GM19468 (cell line): ENCODE measurements around the gene PDE4B.
"Not testable (repeated sequence)": the region's sequence is repeated elsewhere in the genome, so short reads cannot be mapped to it uniquely, and the experiment has no call there.

Experiments
- ATAC-seq: cut with Tn5 transposase; IDR thresholded peaks from one replicate; pipeline ENCODE4 v1.9.1; 2021; ENCODE audit warnings: mild to moderate bottlenecking, moderate library complexity, moderate number of reproducible peaks; ENCODE audit not compliant: unreplicated experiment; ENCODE audit errors: extremely low read depth

The PDE4B gene

DNA sequence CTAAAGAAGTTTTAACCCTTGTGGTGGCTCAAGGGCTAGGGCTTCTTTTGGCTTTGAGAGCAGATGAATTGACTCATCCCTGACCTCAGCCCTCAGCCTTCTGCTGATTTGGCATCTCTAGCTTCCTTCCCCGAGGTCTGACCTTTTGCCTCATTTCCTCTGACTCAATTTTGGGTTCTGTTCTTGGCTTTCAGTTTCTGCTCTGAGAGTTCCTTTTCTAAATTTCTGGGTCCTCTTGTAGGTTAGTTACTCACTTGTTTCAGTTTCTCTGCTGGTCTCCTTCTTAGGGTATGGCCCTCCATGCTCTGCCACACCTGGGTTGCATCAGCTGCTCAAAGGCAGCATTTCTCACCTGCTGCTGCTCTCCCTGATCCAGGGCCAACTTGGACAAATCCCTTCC lies 19.4 kb downstream of the PDE4B start:
- peak; percentile 99 for ATAC-seq

DNA sequence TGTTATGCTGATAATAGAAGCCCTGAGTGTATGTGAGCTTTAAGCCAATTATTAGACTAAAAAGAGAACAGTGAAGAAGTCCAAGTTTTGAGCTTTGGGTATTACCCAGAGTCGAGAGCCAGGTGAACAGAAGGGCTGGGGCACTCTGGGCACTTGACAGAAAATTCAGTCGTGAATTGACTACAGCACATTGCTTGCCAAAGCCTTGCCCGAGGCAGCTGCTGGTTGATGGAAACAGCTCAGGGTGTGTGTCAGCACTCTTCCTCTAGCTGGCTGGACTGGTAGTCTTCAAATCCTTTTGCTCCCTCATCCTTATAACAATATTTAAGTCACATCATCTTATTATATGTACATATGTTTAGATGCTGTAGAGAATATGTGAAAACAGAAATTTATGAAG lies 21.3 kb downstream of the PDE4B start:
- ATAC-seq, result no peak

DNA sequence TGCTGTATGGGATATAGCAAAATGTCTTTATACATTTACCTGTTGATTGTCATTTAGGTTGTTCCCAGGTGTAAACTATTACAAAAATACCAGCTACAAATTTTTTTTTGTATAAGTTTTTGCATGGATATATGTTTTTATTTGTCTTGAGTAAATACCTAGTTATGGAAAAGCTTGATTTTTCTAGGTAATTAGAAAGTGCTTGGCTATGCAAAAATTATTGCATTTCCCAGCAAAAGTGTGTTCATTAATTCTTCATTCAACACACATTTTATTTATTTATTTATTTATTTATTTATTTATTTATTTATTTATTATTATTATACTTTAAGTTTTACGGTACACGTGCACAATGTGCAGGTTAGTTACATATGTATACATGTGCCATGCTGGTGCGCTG lies 22.1 kb downstream of the PDE4B start:
- no peak for ATAC-seq

DNA sequence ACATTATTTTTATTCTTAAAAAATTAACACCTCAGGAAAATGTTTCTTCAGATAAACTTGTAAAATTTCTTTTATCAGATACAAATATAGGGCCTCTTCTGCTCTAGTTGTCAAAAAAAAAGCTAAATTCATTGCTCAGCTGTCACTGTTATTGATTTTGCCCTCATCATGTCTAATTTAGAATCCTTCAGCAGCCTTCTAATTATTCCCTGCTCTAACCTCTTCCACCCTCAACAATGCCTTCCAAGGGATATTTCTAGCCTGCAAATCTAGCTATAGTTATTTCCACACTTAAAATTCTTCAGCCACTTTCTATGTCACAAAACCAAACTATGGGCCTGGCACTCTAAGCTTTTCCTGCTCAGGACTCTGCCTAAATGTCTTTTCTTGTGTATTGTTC lies 25.2 kb downstream of the PDE4B start:
- no peak for ATAC-seq

DNA sequence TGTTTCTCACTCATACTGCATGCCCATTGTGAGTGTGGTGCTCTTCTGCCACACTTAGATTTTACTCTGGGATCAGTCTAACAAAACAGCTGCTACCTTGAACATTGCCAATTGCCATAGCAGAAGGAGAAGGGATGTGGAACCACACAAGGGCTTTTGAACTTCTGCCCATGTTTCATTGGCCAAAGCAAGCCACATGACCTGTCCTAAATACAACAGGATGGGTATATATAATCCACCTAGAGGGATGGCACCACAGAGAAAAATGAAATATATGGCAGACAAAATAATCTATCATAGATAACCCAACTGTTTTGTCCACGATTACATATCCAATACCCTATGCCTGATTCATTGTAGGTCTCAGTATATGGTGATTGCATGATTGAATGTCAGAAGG lies 26.3 kb downstream of the PDE4B start:
- ATAC-seq, result no peak

DNA sequence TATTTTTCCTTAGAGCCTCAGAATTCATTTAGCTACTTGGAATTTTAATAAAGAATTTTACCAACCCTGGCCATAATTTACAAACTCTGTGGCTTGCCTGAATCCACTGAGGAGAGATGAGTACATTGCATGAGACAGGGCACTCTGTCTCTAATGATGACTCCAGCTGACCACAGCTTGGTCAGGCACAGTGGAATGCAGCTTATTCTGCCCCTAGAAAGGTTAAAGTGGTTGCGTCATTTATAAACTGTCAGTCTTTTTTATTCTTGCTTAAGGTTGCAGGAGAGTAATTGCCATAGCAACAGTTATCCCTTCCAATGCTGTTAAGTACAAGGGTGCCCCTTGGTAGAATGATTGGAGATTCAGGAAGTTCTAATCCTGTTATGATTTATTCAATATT lies 28.3 kb downstream of the PDE4B start:
- ATAC-seq, result no peak

DNA sequence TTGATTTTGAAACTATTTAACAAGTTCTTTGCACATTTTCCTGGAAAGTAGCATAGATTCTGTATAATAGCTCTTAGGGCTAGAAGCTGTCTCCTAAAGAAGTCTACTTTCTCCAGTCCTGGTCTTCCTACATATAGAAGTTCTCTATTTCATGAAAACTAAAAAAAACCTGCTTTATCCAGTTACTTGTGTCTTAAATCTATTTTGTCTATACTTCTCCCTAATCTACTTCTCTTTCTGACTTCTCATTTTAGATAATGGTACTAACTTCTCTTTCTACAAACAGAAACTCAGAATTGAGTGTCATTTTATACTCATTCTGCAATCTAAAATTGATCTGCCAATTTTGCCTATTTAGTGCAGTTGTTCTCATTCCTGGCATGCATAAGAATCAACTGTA lies 28.7 kb downstream of the PDE4B start:
- no peak for ATAC-seq

DNA sequence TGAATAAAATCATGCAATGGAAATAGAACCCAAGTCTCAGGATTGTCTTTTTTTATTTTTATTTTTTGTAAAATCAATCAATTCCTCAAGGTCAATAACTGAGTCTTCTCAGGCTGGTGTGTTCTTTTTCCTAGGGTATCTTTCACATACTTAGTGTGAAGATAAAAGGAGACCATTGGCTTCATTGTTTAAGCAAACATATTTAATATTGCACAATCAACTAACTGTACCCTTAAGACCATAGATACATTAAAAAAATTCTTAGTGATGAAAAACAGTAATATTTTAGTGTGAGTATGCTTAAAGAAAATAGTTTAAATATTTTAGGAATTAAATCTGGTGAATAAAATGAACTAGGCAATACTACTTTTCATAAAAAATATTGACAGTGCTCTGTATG lies 31.4 kb downstream of the PDE4B start:
- no peak for ATAC-seq

DNA sequence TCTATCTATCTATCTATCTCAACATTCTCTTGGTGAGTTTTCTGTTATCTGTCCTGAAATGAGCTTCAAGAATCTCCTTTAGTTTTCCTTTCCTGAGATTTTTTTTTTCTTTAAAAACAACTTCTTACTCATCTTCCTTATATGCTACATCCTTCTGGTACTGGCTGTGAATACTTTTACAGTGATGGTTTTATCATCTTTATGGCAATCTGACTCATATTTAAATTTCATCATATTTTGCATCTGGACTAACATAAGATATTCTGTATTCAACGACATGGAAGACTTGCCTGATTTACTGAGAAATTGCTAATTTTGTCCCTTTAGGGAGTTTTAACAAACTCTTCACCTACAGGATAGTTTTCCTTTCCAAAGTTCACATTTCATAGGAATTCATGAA lies 33.0 kb downstream of the PDE4B start:
- ATAC-seq, result no peak

DNA sequence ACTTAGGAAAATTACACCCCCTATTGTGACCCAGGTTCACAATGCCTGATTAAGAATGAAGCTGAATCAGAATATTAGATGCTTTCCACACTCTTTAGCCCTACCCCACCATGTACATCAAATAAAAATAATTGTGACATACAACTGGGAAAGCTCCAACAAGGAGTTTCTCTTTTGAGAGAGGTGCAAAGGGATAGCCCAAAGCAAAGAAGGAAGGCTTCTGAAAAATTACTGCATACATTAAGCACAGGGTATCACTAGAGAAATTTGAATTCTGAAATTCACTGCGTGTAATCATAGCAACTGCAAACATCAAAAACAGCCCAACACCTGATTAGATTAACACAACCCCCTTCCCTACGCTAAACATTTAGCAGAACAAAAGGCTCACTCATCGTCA lies 34.1 kb downstream of the PDE4B start:
- no peak for ATAC-seq

DNA sequence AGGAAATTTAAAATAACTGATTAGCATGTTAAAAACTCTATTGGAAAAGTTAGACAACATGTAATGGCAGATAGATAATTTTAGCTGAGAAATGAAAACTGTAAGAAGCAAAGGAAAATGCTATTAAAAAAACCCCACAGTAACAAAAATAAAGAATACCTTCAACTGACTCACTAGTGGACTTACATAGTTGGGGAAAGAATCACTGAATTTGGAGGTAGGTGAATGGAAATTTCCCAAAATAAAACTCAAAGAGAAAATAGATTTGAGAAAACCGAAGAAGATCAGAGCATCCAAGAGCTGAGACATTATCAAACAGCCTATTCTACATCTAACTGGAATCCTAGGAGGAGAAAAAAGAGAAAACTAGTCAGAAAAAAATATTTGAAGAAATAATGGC lies 34.7 kb downstream of the PDE4B start:
- ATAC-seq, result no peak

DNA sequence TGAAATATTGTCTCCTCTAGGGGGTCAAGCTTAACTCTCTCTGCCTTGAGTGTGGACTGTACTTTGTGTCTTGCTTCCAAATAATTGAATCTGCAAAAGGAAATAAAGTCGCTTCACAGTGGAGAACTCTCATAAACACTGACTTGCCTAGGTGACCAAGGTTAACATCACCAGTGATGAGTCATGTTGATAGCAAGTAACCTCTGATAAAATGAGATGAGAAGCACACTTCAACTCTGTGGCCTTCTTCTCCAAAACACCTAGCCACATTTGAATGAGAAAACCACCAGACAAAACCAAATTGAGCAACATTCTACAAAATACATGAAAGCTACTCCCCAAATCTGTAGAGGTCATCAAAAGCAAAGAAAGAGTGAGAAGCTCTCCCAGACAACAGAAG lies 37.6 kb downstream of the PDE4B start:
- no peak for ATAC-seq

DNA sequence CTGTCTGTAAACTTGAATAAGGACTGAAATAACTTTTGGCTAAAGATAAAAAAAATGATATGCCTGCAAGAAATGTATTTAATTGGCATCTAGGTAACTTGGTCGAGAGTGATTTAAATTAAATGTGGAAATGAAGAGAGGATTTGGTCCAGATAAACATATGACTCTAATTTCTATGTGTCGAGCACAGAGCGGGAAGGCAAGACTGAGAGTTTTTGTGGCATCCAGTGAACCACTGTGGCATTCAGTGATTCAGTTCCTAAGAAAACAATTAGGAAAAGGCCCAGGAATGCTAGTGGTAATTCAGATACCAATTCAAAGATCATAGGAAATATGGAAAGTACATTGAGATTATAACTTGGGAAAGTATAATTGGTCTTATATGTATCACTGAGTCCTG lies 39.6 kb downstream of the PDE4B start:
- ATAC-seq, result no peak

DNA sequence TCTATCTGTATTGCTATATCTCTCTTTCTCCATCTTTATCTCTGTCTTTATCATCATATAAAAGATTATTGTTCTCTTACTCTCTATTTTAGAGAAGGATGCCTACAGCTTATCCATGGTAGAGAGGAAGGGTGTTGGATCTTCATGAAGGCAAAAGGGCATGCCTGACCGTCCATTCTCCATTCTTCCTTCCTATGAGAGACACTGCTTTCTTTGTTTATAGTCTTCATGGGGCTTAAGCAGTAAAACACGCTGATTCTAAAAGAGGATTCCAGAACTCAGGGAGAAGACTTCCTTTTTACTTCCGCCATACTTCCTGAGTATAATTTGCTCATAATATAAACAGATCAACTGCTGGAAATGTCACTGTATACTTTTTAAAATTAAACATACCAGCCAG lies 44.0 kb downstream of the PDE4B start:
- ATAC-seq, result no peak

DNA sequence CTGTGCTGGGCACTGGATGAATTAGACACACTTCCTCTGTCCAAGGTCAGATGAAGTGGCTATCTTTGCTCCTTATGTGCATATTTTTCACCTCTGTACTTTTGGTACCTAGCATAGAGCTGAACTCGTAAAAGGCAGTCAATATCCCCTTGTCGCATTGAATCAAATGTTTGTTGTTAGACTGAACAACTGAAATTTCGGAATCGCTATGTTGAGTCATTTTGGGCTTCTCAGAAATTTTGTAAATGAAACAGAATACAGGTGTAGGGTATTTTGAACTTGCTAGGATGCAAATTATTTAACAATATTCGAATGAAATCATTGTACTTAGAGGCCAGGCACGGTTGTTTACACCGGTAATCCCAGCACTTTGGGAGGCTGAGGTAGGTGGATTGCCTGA lies 48.0 kb downstream of the PDE4B start:
- no peak for ATAC-seq

DNA sequence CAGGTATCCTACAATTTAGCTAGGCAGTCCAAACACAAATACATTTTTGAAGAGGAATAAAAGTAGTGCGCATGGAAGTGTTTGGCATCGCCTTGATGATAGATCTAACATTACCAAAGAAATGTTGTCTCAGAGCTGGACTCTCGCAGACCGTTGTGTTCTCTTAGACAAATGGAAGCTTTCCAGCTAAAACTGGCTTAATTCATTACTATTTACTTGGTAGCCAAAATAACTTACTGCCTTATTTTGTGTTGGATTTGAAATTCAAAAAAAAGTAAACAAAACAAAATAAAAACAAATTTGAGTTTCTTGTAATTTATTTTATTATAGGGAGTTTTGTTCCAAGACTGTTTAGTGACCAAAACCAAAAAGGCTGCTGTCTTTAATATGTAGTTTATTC lies 51.6 kb downstream of the PDE4B start:
- ATAC-seq, result no peak

DNA sequence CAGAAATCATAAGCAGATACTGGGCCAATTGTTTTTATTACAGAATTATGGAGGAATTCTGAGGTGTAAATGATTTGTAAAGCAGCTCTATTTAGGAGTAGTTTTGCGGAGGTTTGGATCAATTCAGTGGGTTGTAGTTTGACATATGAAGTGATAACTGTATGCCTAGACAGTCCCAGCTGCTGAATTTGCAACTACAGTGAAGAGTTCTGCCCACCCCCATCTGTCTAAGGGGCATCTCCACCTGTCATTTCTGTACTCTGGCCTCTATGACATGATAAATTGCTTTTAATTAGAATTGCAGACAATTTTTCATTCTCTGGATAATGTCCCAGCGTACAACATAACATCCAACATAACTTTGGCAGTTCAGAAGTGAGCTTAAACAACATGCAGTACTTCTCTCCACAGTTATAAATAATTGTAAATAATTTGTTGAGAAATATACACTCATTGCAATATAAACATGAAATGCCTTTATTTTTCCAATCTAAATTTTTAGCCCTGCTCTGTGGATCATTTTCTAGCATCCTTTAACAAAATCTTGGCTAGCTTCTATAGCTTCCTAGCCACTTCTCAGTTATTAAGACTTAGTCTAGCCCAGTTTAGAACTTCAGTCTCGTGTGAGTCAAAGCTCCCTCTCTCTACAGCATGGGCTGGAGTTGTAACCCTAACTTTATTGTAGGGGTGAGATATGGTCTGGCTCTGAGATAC lies 52.3 kb downstream of the PDE4B start:
- ATAC-seq, result no peak

DNA sequence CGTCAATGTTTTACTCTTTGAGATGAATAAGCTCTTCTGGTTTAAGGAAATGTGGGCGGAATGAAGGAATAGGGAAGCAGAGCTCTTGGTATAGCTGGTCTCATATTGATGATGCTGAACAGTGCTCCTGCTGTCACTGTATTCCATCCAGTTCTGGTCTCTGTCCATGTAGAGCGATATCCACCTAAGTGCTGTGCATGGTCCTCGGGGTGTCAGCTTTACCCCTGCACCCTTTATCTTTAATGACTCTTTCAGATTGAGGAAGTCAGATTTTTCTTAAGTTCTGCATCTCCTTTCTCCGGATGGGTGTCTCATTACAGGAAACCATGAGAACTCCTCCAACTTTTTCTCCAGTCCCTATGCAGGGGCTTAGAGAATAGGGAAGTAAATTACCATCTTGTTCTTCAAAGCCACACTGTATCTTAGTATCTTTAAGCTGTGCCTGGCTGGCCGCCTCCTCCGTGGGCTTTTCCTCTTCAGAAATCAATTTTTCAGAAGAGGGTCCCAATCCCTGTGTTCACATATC lies 52.9 kb downstream of the PDE4B start:
- no peak for ATAC-seq

DNA sequence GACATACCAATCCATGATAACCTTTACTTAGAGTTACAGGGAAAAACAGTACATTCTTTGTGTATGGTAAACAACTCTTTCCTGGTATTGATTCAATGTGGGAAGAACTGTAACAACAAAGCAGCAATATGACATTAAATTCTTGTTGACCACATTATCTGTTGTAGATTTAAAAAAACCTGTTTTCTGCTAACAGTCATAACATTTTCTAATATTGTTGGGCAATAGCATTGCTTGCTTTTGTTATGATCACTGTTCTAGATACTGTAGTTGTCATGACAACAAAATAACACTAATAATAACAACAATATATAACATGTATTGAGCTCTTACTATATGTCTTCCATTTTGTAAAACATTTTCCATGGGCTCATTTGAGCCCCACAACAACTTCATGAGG lies 54.2 kb downstream of the PDE4B start:
- no peak for ATAC-seq

DNA sequence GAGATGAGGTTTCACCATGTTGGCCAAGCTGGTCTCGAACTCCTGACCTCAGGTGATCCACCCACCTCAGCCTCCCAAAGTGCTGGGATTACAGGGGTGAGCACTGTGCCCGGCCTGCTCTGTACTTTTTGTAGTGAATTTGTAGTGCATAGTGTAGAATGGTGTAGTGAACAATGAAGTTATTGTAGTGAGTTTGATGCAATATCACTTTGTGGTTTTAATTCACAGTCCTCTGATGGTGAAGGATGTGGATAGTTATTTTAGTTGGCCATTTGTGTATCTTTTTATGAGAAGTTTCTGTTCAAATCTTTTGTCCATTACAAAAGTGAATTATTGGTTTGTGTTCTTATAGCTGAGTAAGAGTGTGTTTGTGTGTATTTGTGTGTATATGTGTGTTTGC lies 57.6 kb downstream of the PDE4B start:
- ATAC-seq, result no peak

DNA sequence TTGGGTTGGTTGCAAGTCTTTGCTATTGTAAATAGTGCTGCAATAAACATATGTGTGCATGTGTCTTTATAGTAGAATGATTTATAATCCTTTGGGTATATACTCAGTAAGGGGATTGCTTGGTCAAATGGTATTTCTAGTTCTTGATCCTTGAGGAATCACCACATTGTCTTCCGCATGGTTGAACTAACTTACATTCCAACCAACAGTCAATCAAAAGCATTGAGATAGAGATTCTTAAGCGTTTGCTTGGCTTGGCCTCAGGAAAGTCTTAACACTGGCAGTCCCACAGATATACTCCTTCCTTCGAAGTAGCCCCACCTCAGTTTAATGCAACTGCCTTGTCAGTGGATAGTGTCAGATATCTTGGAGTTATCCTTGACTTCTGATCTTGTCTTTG lies 63.9 kb downstream of the PDE4B start:
- not testable (repeated sequence) for ATAC-seq

DNA sequence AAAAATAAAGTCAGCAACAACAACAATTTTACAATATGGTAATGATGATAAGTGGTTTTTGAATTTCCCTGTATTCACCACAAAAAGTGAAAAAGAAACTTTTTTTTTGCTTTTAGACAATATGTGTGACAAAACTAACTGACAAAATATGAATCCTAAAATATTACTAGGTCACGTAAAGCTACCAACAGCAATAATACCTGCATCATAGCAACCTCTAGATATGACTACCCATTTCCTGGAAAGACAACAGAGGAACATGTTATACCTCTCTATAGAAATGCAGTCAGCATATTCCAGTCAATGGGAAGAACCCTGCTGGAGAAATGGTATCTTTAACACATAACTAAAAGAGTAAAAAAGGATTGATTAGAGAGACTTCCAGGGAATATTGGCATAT lies 73.7 kb downstream of the PDE4B start:
- no peak for ATAC-seq

DNA sequence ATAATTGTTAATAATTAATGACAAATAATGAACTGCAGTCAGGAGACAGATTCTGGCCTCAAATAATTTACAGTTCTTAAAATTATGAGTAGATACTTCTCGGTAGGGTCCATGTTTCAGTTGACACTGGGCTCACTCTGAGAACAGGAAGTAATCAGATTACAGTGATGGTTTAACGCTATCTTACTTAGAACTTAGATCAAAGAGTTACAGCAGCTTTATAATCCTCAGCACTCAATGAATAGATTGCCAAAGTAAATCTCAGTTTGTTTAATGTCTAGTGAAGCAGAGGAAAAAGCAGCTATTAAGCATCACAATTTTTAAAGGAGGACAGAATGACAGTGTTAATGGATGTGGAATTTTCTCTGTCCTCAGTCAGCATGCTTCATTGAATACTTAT lies 79.6 kb downstream of the PDE4B start:
- no peak for ATAC-seq
